ENCODE measurements around the gene TBC1D22A. TPM values are rescaled to one million over a fixed set of nuclear protein-coding genes. Genes with fewer than 3 reads are reported as not detected.

The TBC1D22A gene
- total and polyA plus RNA-seq, 10 of the 15 experiments (the other 5 are each of a cell fraction or from before 2014, with no cell fraction given): 0.63 to 44.7 (median 27.4) TPM

- ATAC-seq (no peak), DNase-seq (ENCODE audit: low read depth, low spot score) (no peak), FAIRE-seq (no peak)
- H3K4me3 ChIP-seq: no peak overlapping the region
- H3K79me2 ChIP-seq (ENCODE audit: control insufficient read depth, insufficient read depth, low read length): no peaks in the 10 kb centered on the region
- in situ Hi-C loops (cut with MboI): no loop called here
- BruUV-seq (replicated peaks): no TSS peak
- no peaks in the 10 kb centered on the region for H3K9me3 ChIP-seq (replicated peaks; ENCODE audit: control insufficient read depth, insufficient read depth, low read length)
- H3K27me3 ChIP-seq (replicated peaks in 1 of 2; ENCODE audit: control insufficient read depth in 2 of 2, insufficient read depth in 2 of 2, low read length in 1 of 2): no peaks in the 10 kb centered on the region
- no peaks in the 10 kb centered on the region for H4K20me1 ChIP-seq (ENCODE audit: control insufficient read depth, insufficient read depth)
- H3K36me3 ChIP-seq (ENCODE audit: control insufficient read depth in 2 of 2, insufficient read depth in 2 of 2, low read length in 1 of 2): peaks cover 0 to 4% of the 10 kb centered on the region in 2 experiments; a peak in 2 of 4 replicates
- POLR2A ChIA-PET: no interaction called here
- CTCF ChIA-PET: no interaction called here
- H3K9ac ChIP-seq (ENCODE audit: control insufficient read depth, insufficient read depth, low read length): no peak overlapping the region
- SMC1A ChIA-PET (ENCODE audit: uncharacterized antibody, unreplicated experiment): no interaction called here
- H3K27ac ChIP-seq (ENCODE audit: control insufficient read depth, insufficient read depth): no peak overlapping the region
- H2AFZ ChIP-seq (ENCODE audit: control insufficient read depth, low read depth, low read length): no peak overlapping the region
- WGBS (ENCODE audit: insufficient coverage, insufficient replicate concordance, low lambda C conversion rate, missing lambda C conversion rate): 99% methylated on average over 18 of the region's 18 CpGs
- H3K4me2 ChIP-seq (ENCODE audit: control insufficient read depth, insufficient read depth): no peak overlapping the region
- intact Hi-C loops (cut with micrococcal nuclease; ENCODE audit: unreplicated experiment): no loop called here
- no peaks in the 10 kb centered on the region for H3K4me1 ChIP-seq (ENCODE audit: control insufficient read depth, insufficient read depth, low read length)
- RAD21 ChIA-PET (ENCODE audit: unreplicated experiment): no interaction called here
- no peak for TF ChIP-seq ZNF24 (IDR thresholded peaks at IDR 0.05)
- TF ChIP-seq ATF2 (IDR thresholded peaks at IDR 0.05; ENCODE audit: low read length): no peak
- no peak for TF ChIP-seq ELK1 (IDR thresholded peaks at IDR 0.05; ENCODE audit: low read depth, low read length)
- no peak for TF ChIP-seq NR2F1 (conservative IDR thresholded peaks at IDR 0.05)
- no peak for TF ChIP-seq BCLAF1 (IDR thresholded peaks at IDR 0.05)
- no peak for TF ChIP-seq E4F1 (IDR thresholded peaks at IDR 0.05; ENCODE audit: borderline replicate concordance, partially characterized antibody)
- TF ChIP-seq KAT2A (conservative IDR thresholded peaks at IDR 0.05; ENCODE audit: control insufficient read depth, low read depth, low read length): no peak
- TF ChIP-seq CREM (IDR thresholded peaks at IDR 0.05; ENCODE audit: low read depth): no peak
- no peak for TF ChIP-seq EED (IDR thresholded peaks at IDR 0.05; ENCODE audit: low read depth)
- no peak for TF ChIP-seq ATF3 (IDR thresholded peaks at IDR 0.05; ENCODE audit: borderline replicate concordance, extremely low read depth, low read depth, low read length)
- no peak for TF ChIP-seq POLR2AphosphoS2 (IDR thresholded peaks at IDR 0.05; ENCODE audit: low read depth, low read length)
- no peak for TF ChIP-seq KDM1A (IDR thresholded peaks at IDR 0.05; ENCODE audit: borderline replicate concordance)
- no peak for TF ChIP-seq TCF3 (IDR thresholded peaks at IDR 0.05; ENCODE audit: borderline replicate concordance, insufficient read depth, low read depth, low read length)
Measured at GRCh38 chr22:47110817-47111443, 348.5 kb downstream of the TBC1D22A start.

Measured in GM12878 (cell line).